Measurements from ENCODE around the gene ORM2.

- no peak for TF ChIP-seq CTCF (IDR thresholded peaks at IDR 0.05; ENCODE audit: control extremely low read depth in 1 of 3, insufficient read depth in 1 of 3, low read depth in 1 of 3, low read length in 3 of 3)
- no peak for TF ChIP-seq EP300 (IDR thresholded peaks at IDR 0.05; ENCODE audit: borderline replicate concordance in 1 of 2, low read depth in 2 of 2, low read length in 2 of 2)
- no peak for TF ChIP-seq POLR2A (IDR thresholded peaks at IDR 0.05; ENCODE audit: control extremely low read depth in 1 of 2, low read depth in 2 of 2, low read length in 2 of 2)
These were observed 30.1 kb upstream of the ORM2 start for GRCh38 chr9:114299286-114300152.
